Neuron (in vitro differentiated cells): Measurements from ENCODE around the gene FNTB.
A peak's percentile ranks its signal among the peaks of the same experiment; 100 is the strongest.

Source experiments
- H2AFZ ChIP-seq: one replicate; pipeline ENCODE4 v1.6.1; 2013; ENCODE audit warnings: low read depth, mild to moderate bottlenecking, inconsistent platforms, low read length, moderate library complexity
- H3K27me3 ChIP-seq: one replicate; pipeline ENCODE4 v1.6.1; 2013; ENCODE audit warnings: low read length; ENCODE audit not compliant: insufficient read depth
- H3K36me3 ChIP-seq: one replicate; pipeline ENCODE4 v1.6.1; 2013; ENCODE audit warnings: low read length; ENCODE audit not compliant: insufficient read depth
- H3K4me1 ChIP-seq: one replicate; pipeline ENCODE4 v1.6.1; 2013; ENCODE audit warnings: low read length; ENCODE audit not compliant: insufficient read depth
- H3K4me3 ChIP-seq: 2 replicates; pipeline ENCODE4 v1.5.1; 2013; ENCODE audit warnings: mild to moderate bottlenecking, low read length, moderate library complexity
- H3K9me3 ChIP-seq: one replicate; pipeline ENCODE4 v1.6.1; 2013; ENCODE audit warnings: low read length

The FNTB gene

DNA sequence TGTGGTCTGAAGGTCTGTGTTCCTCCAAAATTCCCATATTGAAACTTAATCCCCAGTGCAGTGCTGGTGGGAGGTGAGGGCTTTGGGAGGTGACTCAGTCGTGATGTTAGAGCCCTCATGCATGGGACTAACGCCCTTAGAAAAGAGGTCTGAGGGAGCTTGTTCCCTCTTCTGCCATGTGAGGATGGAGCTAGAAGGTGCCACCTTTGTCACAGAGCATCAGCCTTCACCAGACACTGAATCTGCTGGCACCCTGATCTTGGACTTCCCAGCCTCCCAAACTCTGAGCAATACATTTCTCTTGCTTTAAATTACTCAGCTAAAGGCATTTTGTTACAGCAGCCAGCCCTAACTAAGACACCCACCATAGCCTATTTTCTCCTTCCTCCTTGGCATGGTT lies 28.5 kb upstream of the FNTB start:
- Histone ChIP-seq H3K4me3 (no peak overlapping the region), H3K27me3 (no peaks in the 10 kb centered on the region), H3K4me1 (no peaks in the 10 kb centered on the region), H3K9me3 (no peaks in the 10 kb centered on the region), H2AFZ (no peak overlapping the region), H3K36me3 (no peaks in the 10 kb centered on the region)

DNA sequence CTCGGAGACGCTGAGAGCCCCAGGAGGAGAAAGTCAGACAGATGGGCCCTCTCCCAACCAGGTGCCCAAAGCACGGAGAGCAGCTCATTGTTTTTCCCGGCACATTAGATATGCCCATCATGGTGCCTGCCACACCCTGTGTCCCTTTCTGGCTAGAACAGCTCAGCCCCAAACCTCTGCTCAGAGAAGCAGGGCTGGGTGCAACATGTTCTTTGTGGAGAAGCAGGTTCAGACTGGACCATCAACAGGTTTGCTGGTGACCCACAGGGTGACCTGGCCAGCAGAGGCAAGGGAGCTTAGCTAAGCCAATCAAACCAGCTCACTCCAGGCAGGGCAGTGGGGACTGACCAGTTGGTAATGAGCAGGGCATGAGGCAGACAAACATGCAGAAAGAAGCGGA lies 28.0 kb upstream of the FNTB start:
- no peak overlapping the region for H3K4me3 ChIP-seq

GRCh38 chr14:64960762-64961276 lies 25.9 kb upstream of the FNTB start:
- H3K4me3 ChIP-seq, result no peak overlapping the region
- H3K9me3 ChIP-seq, result no peaks in the 10 kb centered on the region
- no peak overlapping the region for H2AFZ ChIP-seq
- no peaks in the 10 kb centered on the region for H3K36me3 ChIP-seq
- no peaks in the 10 kb centered on the region for H3K27me3 ChIP-seq
- no peaks in the 10 kb centered on the region for H3K4me1 ChIP-seq

More for the DNA sequence above, 28.0 kb upstream of the FNTB start:
- no peaks in the 10 kb centered on the region for H3K36me3 ChIP-seq
- no peaks in the 10 kb centered on the region for H3K9me3 ChIP-seq
- no peak overlapping the region for H2AFZ ChIP-seq
- no peaks in the 10 kb centered on the region for H3K27me3 ChIP-seq
- no peaks in the 10 kb centered on the region for H3K4me1 ChIP-seq

GRCh38 chr14:64963611-64964010 lies 23.1 kb upstream of the FNTB start:
- H3K9me3 ChIP-seq, result no peaks in the 10 kb centered on the region
- no peak overlapping the region for H3K4me3 ChIP-seq
- no peaks in the 10 kb centered on the region for H3K36me3 ChIP-seq
- H3K4me1 ChIP-seq, result no peaks in the 10 kb centered on the region
- no peak overlapping the region for H2AFZ ChIP-seq
- H3K27me3 ChIP-seq, result no peaks in the 10 kb centered on the region

- H3K27me3 ChIP-seq, result no peaks in the 10 kb centered on the region
- no peak overlapping the region for H3K4me3 ChIP-seq
- H3K9me3 ChIP-seq, result no peaks in the 10 kb centered on the region
- H2AFZ ChIP-seq, result no peak overlapping the region
- H3K4me1 ChIP-seq, result no peaks in the 10 kb centered on the region
- H3K36me3 ChIP-seq, result no peaks in the 10 kb centered on the region
These were observed 21.2 kb upstream of the FNTB start for GRCh38 chr14:64965356-64966000.

DNA sequence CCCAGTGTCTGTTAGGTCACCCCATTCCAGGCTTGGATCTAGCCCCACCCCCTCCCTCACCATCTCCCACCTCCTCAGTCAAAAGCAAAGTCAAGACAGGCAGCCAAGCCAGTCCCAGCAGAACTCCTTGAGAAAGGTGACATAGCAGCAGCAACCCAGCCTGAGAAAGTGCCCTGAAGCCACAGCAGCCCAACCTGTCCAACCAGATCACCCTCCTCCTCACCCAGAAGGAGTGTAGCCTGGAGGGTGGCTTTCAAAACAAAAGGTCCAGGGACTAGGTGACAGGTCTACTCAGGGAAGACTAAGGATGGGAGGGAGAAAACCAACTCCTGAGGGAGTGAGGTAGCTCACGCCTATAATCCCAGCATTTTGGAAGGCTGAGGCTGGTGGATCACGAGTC lies 19.7 kb upstream of the FNTB start:
- H3K27me3 ChIP-seq, result no peaks in the 10 kb centered on the region
- H3K9me3 ChIP-seq, result no peaks in the 10 kb centered on the region
- no peaks in the 10 kb centered on the region for H3K36me3 ChIP-seq
- no peak overlapping the region for H3K4me3 ChIP-seq
- H3K4me1 ChIP-seq, result peaks cover 6% of the 10 kb centered on the region
- H2AFZ ChIP-seq, result no peak overlapping the region

DNA sequence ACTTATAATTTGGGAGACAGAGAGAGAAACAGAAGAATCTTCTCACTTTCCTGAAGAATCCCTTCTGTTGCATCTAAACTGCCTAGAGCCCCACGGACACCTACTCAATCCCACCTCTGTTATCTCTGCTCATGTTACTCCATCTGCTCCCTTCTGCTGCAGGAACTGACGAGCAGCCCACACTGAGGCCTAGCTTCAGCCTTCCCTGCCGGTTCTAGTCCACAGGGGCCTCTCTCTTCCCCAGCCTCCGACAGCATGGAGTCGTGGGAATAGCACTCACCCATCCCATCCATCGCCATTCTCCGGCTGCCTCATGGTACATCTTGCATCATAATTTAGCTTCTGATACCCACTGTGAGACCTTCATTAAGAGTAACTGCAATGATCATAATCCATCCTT lies 18.5 kb upstream of the FNTB start:
- no peaks in the 10 kb centered on the region for H3K9me3 ChIP-seq
- peaks cover 6% of the 10 kb centered on the region for H3K4me1 ChIP-seq
- no peak overlapping the region for H2AFZ ChIP-seq
- H3K36me3 ChIP-seq, result no peaks in the 10 kb centered on the region
- H3K27me3 ChIP-seq, result no peaks in the 10 kb centered on the region
- no peak overlapping the region for H3K4me3 ChIP-seq

- Histone ChIP-seq H3K36me3 (no peaks in the 10 kb centered on the region), H3K4me3 (no peak overlapping the region), H3K9me3 (no peaks in the 10 kb centered on the region), H2AFZ (no peak overlapping the region), H3K4me1 (peaks cover 6% of the 10 kb centered on the region), H3K27me3 (no peaks in the 10 kb centered on the region)
These were observed 18.0 kb upstream of the FNTB start for GRCh38 chr14:64968651-64969050.

DNA sequence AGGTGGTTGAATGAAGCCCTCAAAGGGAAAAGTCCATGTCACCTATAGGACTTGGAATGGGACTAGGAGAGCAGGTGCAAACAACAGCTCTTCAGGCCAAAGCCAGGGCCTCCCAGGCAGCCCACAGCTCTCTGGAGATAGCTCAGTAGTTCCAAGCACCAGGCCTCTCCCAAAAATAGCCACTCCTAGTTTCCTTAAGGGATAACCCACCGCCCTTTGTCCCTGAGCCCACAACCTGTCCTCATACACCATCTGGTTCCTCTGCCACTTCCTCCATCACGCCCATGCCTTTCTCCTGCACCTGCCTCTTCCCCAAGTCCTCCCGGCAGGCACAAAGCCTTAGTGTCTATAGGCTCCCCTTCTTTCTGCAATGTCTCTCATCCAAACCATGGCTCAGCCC lies 16.7 kb upstream of the FNTB start:
- Histone ChIP-seq H3K4me3 (no peak overlapping the region), H3K9me3 (no peaks in the 10 kb centered on the region), H3K36me3 (no peaks in the 10 kb centered on the region), H3K27me3 (no peaks in the 10 kb centered on the region), H3K4me1 (peaks cover 6% of the 10 kb centered on the region), H2AFZ (no peak overlapping the region)

DNA sequence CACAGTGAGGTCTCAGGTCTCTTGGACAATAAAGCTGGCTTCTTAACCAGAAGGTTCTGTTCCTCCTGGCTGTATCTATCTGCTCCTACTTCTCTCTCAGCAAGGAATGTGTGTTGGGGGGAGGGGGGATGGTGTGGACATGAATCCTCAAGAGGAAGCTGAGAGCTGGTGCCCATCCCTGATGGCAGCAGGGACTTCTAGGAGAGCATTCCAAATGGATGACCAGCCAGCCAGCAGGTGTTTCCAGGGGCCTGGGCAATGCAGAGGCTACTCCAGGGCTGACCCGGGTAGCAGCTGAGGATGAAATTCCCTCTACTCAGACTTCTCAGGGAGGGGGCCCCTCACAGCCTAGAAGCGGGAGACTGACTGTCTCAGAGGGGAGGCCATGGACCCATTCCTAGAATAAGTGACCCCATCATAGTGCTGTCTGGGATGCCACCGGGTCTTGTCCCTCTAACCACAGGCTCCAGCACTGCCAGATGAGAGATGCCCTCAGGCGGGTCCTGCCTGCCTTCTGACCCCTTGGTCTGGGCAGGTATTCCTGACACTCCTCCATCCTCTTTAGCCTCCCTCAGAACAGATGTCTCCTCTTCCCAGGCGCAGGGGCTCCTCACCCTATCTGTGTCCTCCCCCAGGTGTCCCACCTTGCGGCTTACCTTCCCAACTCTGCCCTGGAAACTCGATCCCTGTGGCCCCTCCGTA lies 15.8 kb upstream of the FNTB start:
- no peaks in the 10 kb centered on the region for H3K36me3 ChIP-seq
- peak overlapping the region; percentile 69 for H3K4me3 ChIP-seq
- peak overlapping the region; percentile 82 for H2AFZ ChIP-seq
- H3K9me3 ChIP-seq, result no peaks in the 10 kb centered on the region
- no peaks in the 10 kb centered on the region for H3K27me3 ChIP-seq
- peaks cover 6% of the 10 kb centered on the region for H3K4me1 ChIP-seq

DNA sequence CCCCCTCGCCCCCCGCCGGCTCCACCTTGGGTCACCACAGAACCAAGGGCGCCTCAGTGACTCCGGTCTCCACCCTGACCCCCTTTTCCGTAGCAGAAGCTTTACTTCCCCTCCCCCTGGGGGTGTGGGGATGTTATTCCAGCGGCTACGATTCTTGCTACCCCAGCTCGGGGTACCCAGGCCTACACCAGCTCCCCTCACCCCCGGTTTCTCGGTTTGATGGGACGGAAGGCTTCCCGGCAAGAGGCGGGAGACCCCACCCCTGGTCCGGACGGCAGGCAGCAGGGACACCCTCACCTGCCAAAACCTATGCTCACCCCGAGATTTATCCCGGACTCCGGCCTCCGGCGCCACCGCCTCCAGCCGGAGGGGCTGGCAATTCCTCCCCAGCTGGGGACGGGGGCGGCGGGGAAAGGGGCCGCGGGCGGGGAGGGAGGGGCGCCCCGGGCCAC lies 15.2 kb upstream of the FNTB start:
- Histone ChIP-seq H2AFZ (peak overlapping the region; percentile 82), H3K4me3 (peak overlapping the region; percentile 69), H3K9me3 (no peaks in the 10 kb centered on the region), H3K36me3 (no peaks in the 10 kb centered on the region), H3K4me1 (peaks cover 6% of the 10 kb centered on the region), H3K27me3 (no peaks in the 10 kb centered on the region)

DNA sequence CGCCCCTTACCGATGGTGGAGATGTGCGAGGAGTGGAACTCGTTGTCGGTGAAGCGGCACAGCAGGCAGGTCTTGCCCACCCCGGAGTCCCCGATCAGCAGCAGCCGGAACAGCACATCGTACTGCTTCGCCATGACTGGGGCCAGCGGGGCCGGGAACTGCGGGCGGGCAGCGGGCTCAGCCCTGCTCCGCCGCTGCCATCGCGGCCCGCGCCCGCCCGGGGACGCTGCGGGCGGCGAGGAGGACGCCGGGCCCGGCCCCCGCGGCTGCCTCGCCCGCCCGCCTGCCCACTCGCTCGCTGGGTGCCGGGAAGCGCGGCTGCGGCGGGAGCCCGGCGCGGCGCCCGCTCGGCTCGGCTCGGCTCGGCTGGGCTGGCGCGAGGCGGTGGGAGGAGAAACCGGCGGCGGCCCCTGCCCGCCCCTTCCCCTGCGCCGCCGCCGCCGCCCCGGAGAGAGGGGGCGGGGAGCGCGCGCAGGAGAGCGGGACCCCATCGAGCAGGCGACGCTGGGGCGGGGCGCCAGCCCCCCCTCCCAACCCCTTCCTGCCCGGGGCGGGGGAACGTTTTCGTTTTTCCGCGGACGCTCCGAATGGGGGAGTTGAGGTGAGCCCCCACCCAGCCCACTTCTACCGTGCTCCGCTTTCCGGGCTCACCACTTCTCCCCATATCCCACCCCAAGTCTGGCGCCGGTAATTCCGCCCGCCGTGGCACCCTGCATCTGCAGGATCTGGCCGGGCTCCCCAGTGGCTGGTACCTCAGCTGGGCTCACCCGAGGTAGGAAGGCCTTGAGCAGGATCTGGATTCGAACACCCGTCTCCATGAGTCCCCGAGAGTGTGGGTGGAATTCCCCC lies 14.5 kb upstream of the FNTB start, which contains the start of gene RAB15:
Gene RAB15 (minus strand): TSS at position 394 of the 849 bp plus-strand sequence. CDS start 260 bp downstream, at position 134.
- H3K36me3 ChIP-seq, result no peaks in the 10 kb centered on the region
- no peaks in the 10 kb centered on the region for H3K27me3 ChIP-seq
- H3K4me3 ChIP-seq, result peak within 1 kb of the TSS; percentile 69
- H3K4me1 ChIP-seq, result peaks cover 6% of the 10 kb centered on the region
- H2AFZ ChIP-seq, result peak within 1 kb of the TSS; percentile 82
- H3K9me3 ChIP-seq, result no peaks in the 10 kb centered on the region

- H3K4me1 ChIP-seq, result peaks cover 6% of the 10 kb centered on the region
- H3K9me3 ChIP-seq, result no peaks in the 10 kb centered on the region
- no peak overlapping the region for H2AFZ ChIP-seq
- no peak overlapping the region for H3K4me3 ChIP-seq
- no peaks in the 10 kb centered on the region for H3K36me3 ChIP-seq
- H3K27me3 ChIP-seq, result no peaks in the 10 kb centered on the region
These were observed 13.7 kb upstream of the FNTB start for GRCh38 chr14:64973026-64973442.
